ENCODE measurements around the gene SATB2. TPM values are rescaled to one million over a fixed set of nuclear protein-coding genes. Genes with fewer than 3 reads are reported as not detected.

SATB2 gene
- total RNA-seq, 1 donor from 2014 or later: 9.9 TPM

GRCh38 chr2:199329466-199329865 lies 128.3 kb downstream of the SATB2 start:
- no peak for DNase-seq (ENCODE audit: low read depth)

GRCh38 chr2:199329031-199329430 lies 128.7 kb downstream of the SATB2 start:
- DNase-seq (ENCODE audit: low read depth): no peak

GRCh38 chr2:199325881-199326280 lies 131.9 kb downstream of the SATB2 start:
- no peak for DNase-seq (ENCODE audit: low read depth)

- DNase-seq (ENCODE audit: low read depth): no peak
Observed at GRCh38 chr2:199322151-199322550, 135.6 kb downstream of the SATB2 start.

GRCh38 chr2:199317646-199318045 lies 140.1 kb downstream of the SATB2 start:
- DNase-seq (ENCODE audit: low read depth): no peak

- DNase-seq (ENCODE audit: low read depth): no peak
Observed at GRCh38 chr2:199316851-199317250, 140.9 kb downstream of the SATB2 start.

GRCh38 chr2:199315299-199316179 lies 142.2 kb downstream of the SATB2 start:
- DNase-seq (ENCODE audit: low read depth): peak; percentile 52

GRCh38 chr2:199312931-199313330 lies 144.8 kb downstream of the SATB2 start:
- DNase-seq (ENCODE audit: low read depth): no peak

GRCh38 chr2:199310771-199311585 lies 146.8 kb downstream of the SATB2 start:
- peak; percentile 32 for DNase-seq (ENCODE audit: low read depth)

- DNase-seq (ENCODE audit: low read depth): peak; percentile 48
Observed at GRCh38 chr2:199309973-199310372, 147.8 kb downstream of the SATB2 start.

- no peak for DNase-seq (ENCODE audit: low read depth)
Observed at GRCh38 chr2:199309411-199309810, 148.3 kb downstream of the SATB2 start.

GRCh38 chr2:199308567-199308966 lies 149.2 kb downstream of the SATB2 start:
- DNase-seq (ENCODE audit: low read depth): no peak

GRCh38 chr2:199307461-199307860 lies 150.3 kb downstream of the SATB2 start:
- no peak for DNase-seq (ENCODE audit: low read depth)

GRCh38 chr2:199306116-199306515 lies 151.6 kb downstream of the SATB2 start:
- no peak for DNase-seq (ENCODE audit: low read depth)

GRCh38 chr2:199303728-199304177 lies 154.0 kb downstream of the SATB2 start:
- peak; percentile 95 for DNase-seq (ENCODE audit: low read depth)

- peak; percentile 32 for DNase-seq (ENCODE audit: low read depth)
Observed at GRCh38 chr2:199302851-199303250, 154.9 kb downstream of the SATB2 start.

- DNase-seq (ENCODE audit: low read depth): no peak
Observed at GRCh38 chr2:199288424-199288823, 169.3 kb downstream of the SATB2 start.

- DNase-seq (ENCODE audit: low read depth): no peak
Observed at GRCh38 chr2:199282309-199282708, 175.4 kb downstream of the SATB2 start.

GRCh38 chr2:199279146-199279545 lies 178.6 kb downstream of the SATB2 start:
- DNase-seq (ENCODE audit: low read depth): no peak

GRCh38 chr2:199278099-199278498 lies 179.6 kb downstream of the SATB2 start:
- no peak for DNase-seq (ENCODE audit: low read depth)

GRCh38 chr2:199273042-199273511 lies 184.7 kb downstream of the SATB2 start:
- peak; percentile 47 for DNase-seq (ENCODE audit: low read depth)

- DNase-seq (ENCODE audit: low read depth): no peak
Observed at GRCh38 chr2:199261936-199262335, 195.8 kb downstream of the SATB2 start.

All from myocyte (in vitro differentiated cells).